Spleen (tissue), 11 donors: ENCODE measurements around the gene MTMR6. TPM values are rescaled to one million over a fixed set of nuclear protein-coding genes. Genes with fewer than 3 reads are reported as not detected.

Experiments
- DNase-seq: peaks from one replicate; pipeline ENCODE4 v3.0.0-alpha.2; 2020
- H3K27ac ChIP-seq, 8 donors: fragments of 200-600 bp; sonication (generic) in 7 of 8; 1 replicate in 4 of 8; 2 replicates in 4 of 8; pipeline versions ENCODE4 v1.5.0 to v1.8.0; 2016 to 2021; ENCODE audit warnings: inconsistent platforms in 4 of 8, mild to moderate bottlenecking in 4 of 8, moderate library complexity in 1 of 8
- H3K27me3 ChIP-seq, 7 donors: fragments of 200-600 bp; sonication (generic) in 6 of 7; replicated peaks in 1 of 7; 1 replicate in 4 of 7; 2 replicates in 3 of 7; pipeline versions ENCODE4 v1.5.0 to v1.8.0; 2016 to 2021; ENCODE audit warnings: inconsistent platforms in 3 of 7, mild to moderate bottlenecking in 1 of 7
- H3K36me3 ChIP-seq, 6 donors: fragments of 200-600 bp; sonication (generic) in 5 of 6; 1 replicate in 4 of 6; 2 replicates in 2 of 6; pipeline versions ENCODE4 v1.5.0 to v1.8.0; 2016 to 2021; ENCODE audit warnings: inconsistent platforms in 2 of 6
- H3K4me1 ChIP-seq, 6 donors: fragments of 200-600 bp; sonication (generic) in 5 of 6; 1 replicate in 3 of 6; 2 replicates in 3 of 6; pipeline versions ENCODE4 v1.5.0 to v1.8.0; 2016 to 2021; ENCODE audit warnings: inconsistent platforms in 3 of 6
- H3K4me3 ChIP-seq, 8 donors: fragments of 200-600 bp; sonication (generic) in 7 of 8; 1 replicate in 4 of 8; 2 replicates in 4 of 8; pipeline versions ENCODE4 v1.5.0 to v1.8.0; 2016 to 2021; ENCODE audit warnings: inconsistent platforms in 4 of 8, mild to moderate bottlenecking in 4 of 8, moderate library complexity in 2 of 8
- H3K9me3 ChIP-seq, 8 donors: fragments of 200-600 bp; sonication (generic) in 7 of 8; 1 replicate in 4 of 8; 2 replicates in 4 of 8; pipeline versions ENCODE4 v1.5.0 to v1.8.0; 2016 to 2021; ENCODE audit warnings: inconsistent platforms in 4 of 8
- CTCF ChIP-seq, 11 experiments: fragments of 200-600 bp in 7 of 11; fragments of 450-650 bp in 4 of 11; sonication (generic) in 4 of 11; IDR thresholded peaks in 8 of 11; conservative IDR thresholded peaks in 3 of 11; 1 replicate in 7 of 11; 2 replicates in 4 of 11; pipeline versions ENCODE4 v1.4.0 to v1.8.0; 2016 to 2021; ENCODE audit warnings: antibody characterized with exemption in 11 of 11, inconsistent platforms in 4 of 11, mild to moderate bottlenecking in 1 of 11
- POLR2A ChIP-seq, 3 donors: fragments of 450-650 bp; IDR thresholded peaks; one replicate each; pipeline ENCODE4 v1.5.1; 2017; ENCODE audit warnings: antibody characterized with exemption in 3 of 3, mild to moderate bottlenecking in 1 of 3
- POLR2AphosphoS5 ChIP-seq, 3 donors: sonication (generic); formaldehyde crosslinking; IDR thresholded peaks; one replicate each; pipeline ENCODE4 v1.5.1; 2017; ENCODE audit warnings: antibody characterized with exemption in 3 of 3
- WGBS, 5 donors: extraction: QIAGEN DNeasy Blood & Tissue Kit in 3 of 5; methylation state at CpG; one replicate each; pipeline versions ENCODE4 v1.1.5 to v1.1.7; 2013 to 2018; 5-methylcytosine and 5-hydroxymethylcytosine counted together
- intact Hi-C: fragments of 100-400 bp; cut with DNase I; formaldehyde crosslinking; loops from one replicate; pipeline ENCODE4 v1.15.0; 2023; ENCODE audit warnings: low total_unique reads
- polyA plus RNA-seq, 3 donors: library from polyadenylated mRNA; stranded (reverse); fragments of 200-250 nt; gene quantifications; one replicate each; pipeline ENCODE4 v1.2.1, GENCODE V29; 2013
- total RNA-seq, 7 donors: library from RNA; depleted of rRNA in 3 of 7; stranded (reverse); fragments of >200 nt in 3 of 7; fragmentation: NEBNext Ultra II Directional in 4 of 7; extraction: Animal tissue kit (Norgen Biotek cat#: 25700) in 4 of 7; gene quantifications; one replicate each; pipeline versions ENCODE4 v1.1.0 to v1.2.1, GENCODE V29; 2016 to 2021
- donor health status: healthy with polysubstance abuse.
- donor health status: DM: no; HTN: no; CAD: no; lungs with moderate emphysema.
- donor health status: DM: no; HTN: no; CAD: no.
- donor health status: Bipolar disorder and iron deficiency.
- donor health status: healthy.
- donor health status: DM: no; HTN: no; CAD: no.
- donor health status: DM: yes; HTN: yes; CAD: no.

MTMR6 gene
- total and polyA plus RNA-seq, 10 donors = 5.4 to 28.3 (median 19.1) TPM

GRCh38 chr13:25227690-25228089 lies 59.6 kb downstream of the MTMR6 start:
- TF ChIP-seq CTCF (IDR thresholded peaks at IDR 0.05 in 8 of 11, conservative IDR thresholded peaks at IDR 0.05 in 3 of 11) (no peak), POLR2AphosphoS5 (IDR thresholded peaks at IDR 0.05) (no peak), POLR2A (IDR thresholded peaks at IDR 0.05) (no peak)
- Histone ChIP-seq H3K4me3 (no peak overlapping the region), H3K36me3 (no peaks in the 10 kb centered on the region), H3K27ac (no peak overlapping the region), H3K27me3 (peaks cover 0 to 31% (median 0%) of the 10 kb centered on the region in 7 donors), H3K4me1 (peaks cover 0 to 2% (median 0%) of the 10 kb centered on the region in 6 donors), H3K9me3 (no peaks in the 10 kb centered on the region)
- no peak for DNase-seq
- WGBS, 5 donors = 89 to 93% (median 90%) methylated on average over 15 of the region's 15 CpGs
- intact Hi-C loops = no loop called here

GRCh38 chr13:25225970-25226369 lies 61.3 kb downstream of the MTMR6 start:
- Histone ChIP-seq H3K27ac (no peak overlapping the region), H3K4me1 (no peaks in the 10 kb centered on the region), H3K9me3 (no peaks in the 10 kb centered on the region), H3K4me3 (no peak overlapping the region), H3K36me3 (no peaks in the 10 kb centered on the region), H3K27me3 (peaks cover 0 to 39% (median 0%) of the 10 kb centered on the region in 7 donors)
- WGBS, 5 donors = 85 to 97% (median 93%) methylated on average over 4 of the region's 4 CpGs
- DNase-seq = no peak
- TF ChIP-seq CTCF (IDR thresholded peaks at IDR 0.05 in 8 of 11, conservative IDR thresholded peaks at IDR 0.05 in 3 of 11) = no peak
- TF ChIP-seq POLR2AphosphoS5 (IDR thresholded peaks at IDR 0.05) = no peak
- no peak for TF ChIP-seq POLR2A (IDR thresholded peaks at IDR 0.05)
- intact Hi-C loops = no loop called here

- Histone ChIP-seq H3K36me3 (no peaks in the 10 kb centered on the region), H3K9me3 (no peaks in the 10 kb centered on the region), H3K4me1 (no peaks in the 10 kb centered on the region), H3K27ac (no peak overlapping the region), H3K4me3 (no peak overlapping the region), H3K27me3 (peaks cover 0 to 47% (median 0%) of the 10 kb centered on the region in 7 donors)
- 86 to 93% (median 89%) methylated on average over 9 of the region's 9 CpGs for WGBS, 5 donors
- no peak for DNase-seq
- TF ChIP-seq POLR2A (IDR thresholded peaks at IDR 0.05) (no peak), CTCF (IDR thresholded peaks at IDR 0.05 in 8 of 11, conservative IDR thresholded peaks at IDR 0.05 in 3 of 11) (no peak), POLR2AphosphoS5 (IDR thresholded peaks at IDR 0.05) (no peak)
- intact Hi-C loops = no loop called here
Measured at GRCh38 chr13:25224151-25224550, 63.1 kb downstream of the MTMR6 start.

- Histone ChIP-seq H3K27ac (no peak overlapping the region), H3K4me3 (no peak overlapping the region), H3K4me1 (no peaks in the 10 kb centered on the region), H3K9me3 (no peaks in the 10 kb centered on the region), H3K27me3 (peaks cover 0 to 34% (median 0%) of the 10 kb centered on the region in 7 donors), H3K36me3 (no peaks in the 10 kb centered on the region)
- no peak for DNase-seq
- intact Hi-C loops = no loop called here
- no peak for TF ChIP-seq POLR2A (IDR thresholded peaks at IDR 0.05)
- TF ChIP-seq POLR2AphosphoS5 (IDR thresholded peaks at IDR 0.05) = no peak
- no peak for TF ChIP-seq CTCF (IDR thresholded peaks at IDR 0.05 in 8 of 11, conservative IDR thresholded peaks at IDR 0.05 in 3 of 11)
- WGBS, 5 donors = 85 to 90% (median 87%) methylated on average over 9 of the region's 9 CpGs
Measured at GRCh38 chr13:25222740-25223139, 64.5 kb downstream of the MTMR6 start.
